HuH-7 (cell line): ENCODE data around the gene SON.
"Not testable (repeated sequence)": the region's sequence is repeated elsewhere in the genome, so short reads cannot be mapped to it uniquely, and the experiment has no call there.

Experiments
- DNase-seq: peaks from one replicate; pipeline ENCODE4 v3.0.0; 2011; ENCODE audit warnings: low spot score

The SON gene

GRCh38 chr21:33546086-33546485 lies 3.2 kb downstream of the SON start:
- no peak for DNase-seq

- no peak for DNase-seq
These were observed 7.3 kb downstream of the SON start for GRCh38 chr21:33549848-33550771.

- DNase-seq = no peak
These were observed 8.2 kb downstream of the SON start for GRCh38 chr21:33550772-33551660.

GRCh38 chr21:33551664-33552063 lies 8.8 kb downstream of the SON start:
- no peak for DNase-seq

DNA sequence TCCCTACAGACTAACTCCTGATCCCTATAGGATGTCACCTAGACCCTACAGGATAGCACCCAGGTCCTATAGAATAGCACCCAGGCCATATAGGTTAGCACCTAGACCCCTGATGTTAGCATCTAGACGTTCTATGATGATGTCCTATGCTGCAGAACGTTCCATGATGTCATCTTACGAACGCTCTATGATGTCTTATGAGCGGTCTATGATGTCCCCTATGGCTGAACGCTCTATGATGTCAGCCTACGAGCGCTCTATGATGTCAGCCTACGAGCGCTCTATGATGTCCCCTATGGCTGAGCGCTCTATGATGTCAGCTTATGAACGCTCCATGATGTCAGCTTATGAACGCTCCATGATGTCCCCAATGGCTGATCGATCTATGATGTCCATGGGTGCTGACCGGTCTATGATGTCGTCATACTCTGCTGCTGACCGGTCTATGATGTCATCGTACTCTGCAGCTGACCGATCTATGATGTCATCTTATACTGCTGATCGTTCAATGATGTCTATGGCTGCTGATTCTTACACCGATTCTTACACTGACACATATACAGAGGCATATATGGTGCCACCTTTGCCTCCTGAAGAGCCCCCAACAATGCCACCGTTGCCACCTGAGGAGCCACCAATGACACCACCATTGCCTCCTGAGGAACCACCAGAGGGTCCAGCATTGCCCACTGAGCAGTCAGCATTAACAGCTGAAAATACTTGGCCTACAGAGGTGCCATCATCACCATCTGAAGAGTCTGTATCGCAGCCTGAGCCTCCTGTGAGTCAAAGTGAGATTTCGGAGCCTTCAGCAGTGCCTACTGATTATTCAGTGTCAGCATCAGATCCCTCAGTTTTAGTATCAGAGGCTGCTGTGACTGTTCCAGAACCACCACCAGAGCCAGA lies 9.5 kb downstream of the SON start:
- no peak for DNase-seq

- no peak for DNase-seq
These were observed 10.3 kb downstream of the SON start for GRCh38 chr21:33552999-33553598.

- DNase-seq = no peak
These were observed 11.6 kb downstream of the SON start for GRCh38 chr21:33554236-33554981.

DNA sequence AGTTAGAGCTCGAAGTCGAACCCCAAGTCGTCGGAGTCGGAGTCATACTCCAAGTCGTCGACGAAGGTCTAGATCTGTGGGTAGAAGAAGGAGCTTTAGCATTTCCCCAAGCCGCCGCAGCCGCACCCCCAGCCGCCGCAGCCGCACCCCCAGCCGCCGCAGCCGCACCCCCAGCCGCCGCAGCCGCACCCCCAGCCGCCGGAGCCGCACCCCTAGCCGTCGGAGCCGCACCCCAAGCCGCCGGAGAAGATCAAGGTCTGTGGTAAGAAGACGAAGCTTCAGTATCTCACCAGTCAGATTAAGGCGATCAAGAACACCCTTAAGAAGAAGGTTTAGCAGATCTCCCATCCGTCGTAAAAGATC lies 12.1 kb downstream of the SON start:
- no peak for DNase-seq

GRCh38 chr21:33557447-33557846 lies 14.6 kb downstream of the SON start:
- no peak for DNase-seq

DNA sequence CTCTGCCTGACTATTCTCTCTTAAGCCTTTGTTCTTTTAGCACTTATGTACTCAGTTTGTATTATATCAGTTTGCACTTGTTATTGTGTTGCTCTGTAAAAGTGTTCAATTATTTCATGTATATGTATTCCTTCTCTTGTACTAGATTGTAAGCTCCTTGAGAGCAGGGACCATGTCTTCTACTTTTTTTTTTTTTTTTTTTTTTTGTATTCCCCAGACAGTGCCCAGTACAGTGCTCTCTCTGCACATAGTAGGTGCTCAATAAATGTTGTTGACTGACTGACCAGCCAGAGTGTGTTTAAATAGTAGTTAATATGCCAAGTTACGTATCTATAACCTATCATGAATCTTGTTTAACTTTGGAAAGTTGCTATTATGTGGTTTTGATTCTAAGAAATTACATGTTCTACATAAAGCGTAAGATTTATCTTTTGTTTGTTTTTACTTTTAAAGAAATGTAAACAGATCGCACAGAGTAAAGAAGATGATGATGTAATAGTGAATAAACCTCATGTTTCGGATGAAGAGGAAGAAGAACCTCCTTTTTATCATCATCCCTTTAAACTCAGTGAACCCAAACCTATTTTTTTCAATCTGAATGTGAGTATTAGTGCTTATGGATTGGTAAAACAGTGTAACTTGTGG lies 16.1 kb downstream of the SON start:
- no peak for DNase-seq

DNA sequence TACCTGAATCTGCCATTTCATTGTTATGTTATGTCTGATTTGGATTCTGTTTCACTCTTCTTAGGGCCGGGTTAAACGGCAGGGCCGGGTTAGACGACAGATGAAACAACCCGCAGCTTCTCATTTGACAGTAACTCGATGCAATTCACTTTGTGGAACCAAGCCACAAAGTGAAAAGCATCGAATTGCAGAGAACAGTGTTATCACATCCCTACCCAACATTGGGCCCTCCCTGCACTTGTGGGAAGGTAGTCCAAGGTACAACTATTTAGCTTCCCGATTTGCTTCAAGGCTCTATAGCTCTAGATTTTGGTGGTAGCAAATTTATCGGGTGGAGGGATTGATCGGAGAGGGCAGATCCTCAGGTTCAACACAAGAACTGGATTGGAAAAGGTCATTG lies 17.0 kb downstream of the SON start:
- no peak for DNase-seq

- DNase-seq = no peak
These were observed 18.1 kb downstream of the SON start for GRCh38 chr21:33560965-33561364.

DNA sequence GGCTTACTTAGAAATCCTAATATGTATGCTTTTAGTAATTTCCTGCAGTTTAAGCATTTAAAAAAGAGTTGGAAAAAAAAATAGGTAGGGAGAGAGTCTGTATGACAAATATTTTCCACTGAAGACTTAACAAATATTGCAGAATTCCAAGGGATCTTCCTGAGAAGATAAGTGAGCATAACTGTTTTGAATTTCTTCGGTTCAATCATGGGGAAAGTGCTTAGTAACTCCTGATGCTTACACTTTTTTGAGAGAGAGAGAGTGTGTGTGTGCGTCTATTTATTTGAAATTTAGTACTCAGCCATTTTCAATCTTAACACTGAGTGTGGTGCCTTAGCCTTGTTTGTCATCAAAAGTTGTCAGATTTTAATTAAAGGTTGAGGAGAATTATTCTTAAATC lies 18.5 kb downstream of the SON start:
- no peak for DNase-seq

GRCh38 chr21:33562389-33562788 lies 19.6 kb downstream of the SON start:
- no peak for DNase-seq

GRCh38 chr21:33566514-33566913 lies 23.7 kb downstream of the SON start:
- no peak for DNase-seq

DNA sequence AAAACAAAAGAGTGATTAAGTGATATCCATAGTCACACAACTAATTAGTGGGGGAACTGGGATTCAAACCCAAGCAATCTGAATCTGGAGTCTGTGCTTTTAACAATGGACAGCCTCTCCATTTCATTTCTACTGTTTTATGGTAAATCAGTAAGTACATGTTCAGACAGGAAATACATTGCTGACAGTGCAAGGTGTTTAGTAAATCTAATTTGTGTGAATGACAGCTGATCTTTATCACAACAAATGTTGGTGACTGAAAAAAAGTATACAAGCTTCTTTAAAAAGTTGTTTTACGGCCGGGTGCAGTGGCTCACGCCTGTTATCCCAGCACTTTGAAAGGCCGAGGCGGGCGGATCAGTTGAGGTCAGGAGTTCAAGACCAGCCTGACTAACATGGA lies 25.1 kb downstream of the SON start:
- DNase-seq = no peak

- DNase-seq = no peak
These were observed 25.6 kb downstream of the SON start for GRCh38 chr21:33568448-33568847.

DNA sequence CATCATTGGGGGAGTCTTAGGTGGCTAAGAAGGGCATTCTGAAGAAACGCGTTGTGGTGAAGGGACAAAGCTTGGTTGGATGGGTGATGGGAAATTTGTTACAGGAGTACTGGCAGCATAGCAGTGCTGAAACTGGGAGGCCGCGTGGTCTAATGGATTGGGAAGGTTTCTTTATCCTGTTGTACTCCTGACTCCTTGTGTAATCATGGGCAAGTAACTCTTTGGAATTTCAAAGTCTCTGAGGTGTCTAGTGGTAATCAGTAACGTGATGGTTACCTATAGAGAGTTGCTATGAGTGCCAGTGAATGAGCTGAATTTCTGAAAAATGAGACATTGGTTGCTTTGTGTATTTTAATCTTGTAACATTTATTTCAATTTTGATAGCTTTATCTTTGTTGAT lies 27.2 kb downstream of the SON start:
- DNase-seq = no peak

- DNase-seq = no peak
These were observed 29.5 kb downstream of the SON start for GRCh38 chr21:33572350-33572749.

DNA sequence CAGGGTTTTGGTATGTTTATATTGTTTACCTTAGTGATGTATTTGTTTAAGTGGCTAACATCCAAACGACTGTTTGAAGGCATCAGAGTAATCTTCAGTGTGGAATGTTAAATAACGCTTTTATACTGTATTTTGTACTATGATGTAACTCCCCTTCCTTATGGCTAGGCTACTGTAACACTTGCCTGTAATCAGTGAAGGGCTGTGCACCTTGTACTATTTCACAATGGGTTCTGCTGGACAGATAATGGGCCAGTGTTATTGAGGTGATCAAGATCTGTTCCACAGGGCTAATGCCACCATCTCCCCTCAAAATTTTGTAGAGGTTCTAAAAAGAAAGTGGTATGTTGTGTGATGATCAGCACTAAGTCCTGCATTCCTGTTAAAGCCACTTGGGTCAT lies 33.9 kb downstream of the SON start:
- not testable (repeated sequence) for DNase-seq
